ENCODE results near the gene THSD1.
"Not testable (repeated sequence)": the region's sequence is repeated elsewhere in the genome, so short reads cannot be mapped to it uniquely, and the experiment has no call there.

GRCh38 chr13:52331844-52332243 lies 74.1 kb downstream of the THSD1 start:
- TF ChIP-seq CTCF (IDR thresholded peaks at IDR 0.05 in 4 of 5, conservative IDR thresholded peaks at IDR 0.05 in 1 of 5); POLR2A (IDR thresholded peaks at IDR 0.05): not testable (repeated sequence)
